GM21619 (cell line): ENCODE data around the gene ZNF652.
"Not testable (repeated sequence)": the region's sequence is repeated elsewhere in the genome, so short reads cannot be mapped to it uniquely, and the experiment has no call there.

ENCODE experiments used
- ATAC-seq: cut with Tn5 transposase; IDR thresholded peaks from one replicate; pipeline ENCODE4 v1.9.1; 2021; ENCODE audit not compliant: unreplicated experiment

The ZNF652 gene

DNA sequence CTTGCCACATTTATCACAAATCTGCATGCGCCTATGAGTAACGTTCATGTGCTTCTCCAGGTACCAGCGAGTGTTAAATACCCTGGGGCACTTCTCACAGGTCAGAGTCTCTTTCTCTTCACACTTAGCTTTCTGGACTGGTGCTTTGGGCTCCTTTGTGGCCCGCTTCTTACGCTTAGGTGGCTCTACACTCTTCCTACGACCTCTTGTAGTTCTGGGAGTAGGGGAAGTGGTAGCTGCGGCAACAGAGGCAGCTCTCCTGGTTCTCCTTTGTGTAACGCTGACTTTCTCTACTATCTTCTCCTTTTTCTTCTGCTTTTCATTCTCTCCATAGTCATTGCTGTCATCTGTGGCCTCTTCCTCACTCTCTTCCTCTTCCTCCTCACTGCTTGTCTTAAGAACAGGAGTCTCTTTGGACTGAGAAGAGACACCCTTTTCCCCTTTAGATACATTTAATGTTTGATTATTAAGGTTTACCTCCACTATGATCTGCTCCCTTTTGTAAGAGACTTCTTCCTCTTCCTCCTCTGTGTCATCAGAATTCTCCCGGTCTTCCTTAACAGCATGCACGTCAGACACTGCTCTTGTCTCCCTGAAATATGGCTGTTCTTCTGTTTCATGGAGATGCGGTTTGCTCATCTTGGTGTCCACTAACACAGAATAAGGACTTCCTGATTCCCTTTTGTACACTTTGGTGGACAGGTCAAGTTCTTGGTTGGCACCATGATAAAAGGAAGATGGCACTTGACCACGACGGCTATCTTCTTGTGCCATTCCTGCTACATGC, 45.0 kb downstream of the ZNF652 start:
- no peak for ATAC-seq

DNA sequence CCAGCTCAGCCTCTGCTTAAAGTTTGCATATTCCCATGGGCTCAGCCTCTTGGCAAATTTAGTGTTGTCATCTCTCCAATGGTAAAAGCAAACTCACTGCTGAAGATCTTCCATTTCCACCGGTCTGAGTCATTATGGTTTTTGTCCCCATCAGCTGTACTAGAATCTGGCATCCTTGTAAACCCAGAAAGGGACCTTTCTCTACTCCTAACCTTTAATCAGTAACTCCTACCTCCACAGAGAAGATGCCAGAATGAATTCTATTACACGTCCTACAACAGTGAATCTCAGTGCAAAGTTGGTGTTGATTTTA, 45.8 kb downstream of the ZNF652 start:
- ATAC-seq: no peak

DNA sequence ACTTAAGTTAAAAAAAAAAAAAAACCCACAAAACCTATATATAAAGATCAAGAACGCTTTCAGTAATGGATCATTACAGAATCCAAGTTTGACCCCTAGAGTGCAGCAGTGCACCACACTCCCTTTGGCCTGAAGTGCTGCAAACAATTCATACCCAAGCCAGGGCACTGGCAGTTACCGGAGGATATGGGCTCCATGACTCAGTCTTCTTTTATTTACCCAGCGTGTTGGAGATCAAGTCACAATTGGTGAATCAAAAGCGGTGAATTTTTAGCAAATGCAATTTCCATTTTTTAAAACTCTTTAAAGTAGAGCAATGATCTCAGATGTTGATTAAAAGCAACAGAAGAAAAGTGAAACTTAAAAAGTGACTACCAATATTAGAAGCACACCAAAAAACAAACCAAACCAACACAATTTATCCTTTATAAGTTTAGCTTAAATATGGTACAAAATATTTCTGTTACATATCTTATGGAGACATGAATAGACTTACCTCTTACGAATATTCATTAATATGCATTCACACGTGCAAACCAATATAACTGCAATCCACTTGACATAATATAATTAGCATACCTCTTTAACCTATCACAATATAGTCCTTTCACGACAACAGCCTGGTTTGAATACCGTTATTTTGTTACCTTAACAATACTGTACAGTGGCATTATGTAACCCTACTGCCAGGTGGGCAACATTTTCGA, 46.3 kb downstream of the ZNF652 start:
- ATAC-seq: peak; percentile 80

DNA sequence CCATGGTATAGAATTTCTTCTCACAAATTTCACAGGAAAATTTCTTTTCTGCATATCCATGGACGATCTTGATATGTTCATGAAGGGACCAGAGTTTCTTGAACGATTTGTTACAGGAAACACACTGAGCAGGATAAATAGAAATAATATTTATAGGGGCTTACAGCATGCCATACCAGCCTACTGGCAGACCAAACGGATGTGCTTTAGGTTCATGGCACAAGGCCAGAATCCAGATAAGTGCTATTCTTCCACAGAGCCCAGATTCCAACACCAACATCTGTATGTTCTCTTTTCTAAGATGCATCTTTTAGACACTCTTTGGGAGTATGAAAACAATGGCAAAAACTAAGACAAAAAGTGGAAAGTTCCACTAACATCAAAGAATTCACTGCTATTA, 49.3 kb downstream of the ZNF652 start:
- ATAC-seq: no peak

DNA sequence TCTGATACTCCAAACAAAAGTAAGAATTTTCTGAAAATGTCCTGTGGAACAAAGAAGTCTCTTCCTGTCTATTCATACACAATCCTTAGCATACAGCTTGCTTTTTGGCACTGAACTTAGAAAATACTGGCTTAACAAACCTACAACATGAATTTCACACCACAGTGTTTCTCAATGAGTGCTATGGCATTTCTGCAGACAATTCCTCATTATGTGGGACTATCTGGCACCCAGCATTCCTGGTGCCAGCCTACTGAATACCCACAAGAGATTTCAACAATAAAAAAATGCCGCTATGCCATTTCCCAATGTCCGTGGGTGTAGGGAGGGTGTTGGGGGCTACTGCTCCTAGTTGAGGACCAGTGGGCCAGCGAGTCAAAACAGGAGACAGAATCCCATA, 62.1 kb downstream of the ZNF652 start:
- ATAC-seq: no peak

DNA sequence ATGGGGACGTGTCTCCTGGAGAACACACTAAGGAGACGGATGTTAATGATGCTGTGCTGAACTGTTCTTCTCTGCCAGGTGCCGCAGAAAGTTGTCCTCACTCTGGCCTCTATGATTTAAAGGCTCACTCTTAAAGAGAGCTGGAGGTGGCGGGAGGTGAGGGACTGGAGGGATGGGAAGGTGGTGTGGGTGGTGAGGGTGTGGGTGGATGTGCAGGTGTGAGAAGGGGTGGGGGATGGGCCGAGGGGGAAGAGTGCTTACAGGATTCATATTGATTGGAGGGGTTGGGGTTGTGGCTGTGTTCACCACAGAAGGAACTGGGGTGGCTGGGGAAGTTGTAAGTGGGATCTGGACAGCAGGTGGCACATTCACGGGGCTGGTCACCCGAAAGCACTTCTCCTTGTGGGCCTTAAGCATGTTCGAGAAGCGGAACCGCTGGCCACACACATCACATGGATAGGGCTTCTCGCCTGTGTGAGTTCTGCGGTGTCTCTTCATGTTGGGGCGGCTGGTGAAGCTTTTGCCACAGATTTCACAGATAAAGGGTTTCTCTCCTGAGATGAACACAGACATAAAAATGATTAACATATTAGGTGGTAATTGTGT, 63.6 kb downstream of the ZNF652 start:
- no peak for ATAC-seq

DNA sequence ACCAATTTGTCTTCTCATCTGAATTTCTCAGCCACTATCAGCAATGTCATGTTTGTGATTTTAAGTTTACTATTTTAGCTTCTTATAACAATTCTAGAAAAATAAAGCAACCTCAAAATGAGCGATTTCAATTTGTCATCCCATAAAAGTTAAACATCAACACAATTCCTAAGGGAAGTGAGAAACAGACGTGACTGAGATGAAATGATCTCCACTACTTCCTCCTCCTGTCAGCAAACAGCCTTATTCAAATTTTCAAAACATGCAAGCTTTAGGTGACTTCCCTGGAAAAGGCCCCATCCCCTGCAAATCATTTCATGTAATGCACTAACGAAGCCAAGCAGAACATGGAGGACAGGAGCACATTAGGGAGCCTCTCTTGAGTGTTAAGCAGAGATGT, 64.9 kb downstream of the ZNF652 start:
- ATAC-seq: no peak

- no peak for ATAC-seq
Measured at GRCh38 chr17:49294122-49294521, 67.9 kb downstream of the ZNF652 start.

- ATAC-seq: no peak
Measured at GRCh38 chr17:49292901-49293300, 69.1 kb downstream of the ZNF652 start.

- no peak for ATAC-seq
Measured at GRCh38 chr17:49291929-49292328, 70.1 kb downstream of the ZNF652 start.

DNA sequence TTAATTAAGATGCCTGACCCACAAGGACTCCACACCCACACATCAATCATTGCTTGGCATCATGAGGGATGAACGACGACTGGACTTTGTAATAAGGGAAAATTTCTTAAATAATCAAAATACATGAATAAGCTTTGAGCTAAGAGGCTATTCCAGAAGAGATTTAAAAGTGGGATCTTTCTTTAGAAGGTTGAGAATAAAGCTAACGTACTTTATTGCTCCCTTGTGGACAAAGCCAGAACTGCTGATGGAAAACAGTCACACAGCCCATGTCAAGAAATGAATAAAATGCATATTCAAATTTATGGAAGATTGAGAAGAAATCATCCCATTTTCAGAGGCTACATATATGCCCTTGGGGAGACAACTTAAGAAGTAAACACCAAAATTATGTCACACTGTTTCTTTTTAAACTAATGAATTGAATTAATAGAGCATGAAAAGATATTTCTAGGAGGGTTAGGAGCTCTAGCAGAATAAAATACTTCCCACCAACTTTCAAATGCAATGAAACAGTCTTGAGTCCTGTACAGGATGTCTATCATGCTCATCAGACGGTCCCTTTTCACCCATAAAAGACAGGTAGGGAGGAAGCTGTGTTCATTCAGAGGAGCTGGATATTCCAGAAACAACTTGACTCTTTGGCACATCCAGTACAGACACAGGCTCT, 71.2 kb downstream of the ZNF652 start:
- ATAC-seq: no peak

- no peak for ATAC-seq
Measured at GRCh38 chr17:49288388-49288787, 73.7 kb downstream of the ZNF652 start.

DNA sequence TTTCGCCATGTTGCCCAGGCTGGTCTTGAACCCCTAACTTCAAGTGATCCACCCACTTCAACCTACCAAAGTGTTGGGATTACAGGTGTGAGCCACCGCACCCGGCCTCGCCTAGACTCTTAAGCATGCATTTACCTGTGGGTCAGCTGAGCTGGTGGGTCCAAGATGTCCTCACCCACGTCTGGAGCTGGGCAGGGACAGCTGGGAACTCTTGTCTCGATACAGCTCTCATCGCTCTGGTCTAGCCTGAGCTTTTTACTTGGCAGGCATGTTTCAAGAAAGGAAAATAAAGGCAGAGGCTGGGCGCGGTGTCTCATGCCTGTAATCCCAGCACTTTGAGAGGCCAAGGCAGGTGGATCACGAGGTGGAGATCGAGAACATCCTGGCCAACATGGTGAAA, 74.6 kb downstream of the ZNF652 start:
- no peak for ATAC-seq

GRCh38 chr17:49286261-49286973, 75.6 kb downstream of the ZNF652 start:
- ATAC-seq: not testable (repeated sequence)

DNA sequence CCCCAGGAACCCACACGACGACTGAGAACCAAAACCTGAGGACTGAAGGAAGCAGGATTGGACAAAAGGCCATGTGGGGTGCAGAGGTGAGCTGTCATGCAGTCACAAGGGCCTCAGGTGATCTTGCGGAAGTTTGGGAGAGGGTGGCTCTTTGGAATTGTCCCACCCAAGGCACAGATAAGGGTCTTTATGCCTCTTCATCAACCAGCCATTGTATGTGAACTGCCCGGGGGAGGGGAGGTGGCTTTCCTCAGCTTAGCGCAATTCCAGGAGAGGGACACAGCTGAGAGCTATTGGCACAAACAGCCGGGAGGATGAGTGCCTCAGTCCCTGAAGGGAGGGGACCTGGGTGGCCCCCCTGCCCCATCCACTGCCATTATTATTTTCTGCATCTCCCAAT, 76.3 kb downstream of the ZNF652 start:
- ATAC-seq: no peak

DNA sequence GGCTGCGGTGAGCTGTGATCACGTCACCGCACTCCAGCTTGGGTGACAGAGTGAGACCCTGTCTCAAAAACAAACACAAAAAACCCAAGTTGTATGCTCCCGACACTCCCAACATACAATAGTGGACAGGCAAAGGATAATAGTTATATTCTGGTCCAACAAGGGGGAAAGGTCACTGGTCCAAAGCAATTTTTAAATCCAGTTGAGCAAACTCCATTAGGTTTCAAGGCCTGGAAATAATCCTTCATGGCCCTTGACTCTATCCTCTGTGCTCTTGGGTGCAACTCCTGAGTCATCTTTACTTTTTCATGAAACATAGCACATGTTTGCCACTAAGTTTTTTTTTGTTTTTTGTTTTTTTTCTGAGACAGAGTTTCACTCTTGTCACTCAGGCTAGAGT, 81.1 kb downstream of the ZNF652 start:
- no peak for ATAC-seq

DNA sequence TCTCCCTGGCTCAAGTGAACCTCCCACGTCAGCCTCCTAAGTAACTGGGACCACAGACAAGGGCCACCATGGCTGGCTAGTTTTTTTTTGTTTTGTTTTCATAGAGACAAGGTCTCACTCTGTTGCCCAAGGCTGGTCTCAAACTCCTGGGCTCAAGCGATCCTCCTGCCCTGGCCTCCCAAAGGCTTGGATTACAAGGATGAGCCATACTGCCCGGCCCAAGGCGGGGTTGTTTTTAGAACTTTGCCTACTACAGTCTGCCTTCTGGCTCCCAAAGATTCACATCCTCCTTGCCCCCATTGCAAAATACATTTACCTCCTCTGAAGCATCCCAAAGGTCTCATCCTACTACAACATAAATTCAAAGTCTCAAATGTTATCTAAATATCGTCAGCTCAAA, 82.0 kb downstream of the ZNF652 start:
- no peak for ATAC-seq

GRCh38 chr17:49279263-49280015, 82.6 kb downstream of the ZNF652 start:
- not testable (repeated sequence) for ATAC-seq

DNA sequence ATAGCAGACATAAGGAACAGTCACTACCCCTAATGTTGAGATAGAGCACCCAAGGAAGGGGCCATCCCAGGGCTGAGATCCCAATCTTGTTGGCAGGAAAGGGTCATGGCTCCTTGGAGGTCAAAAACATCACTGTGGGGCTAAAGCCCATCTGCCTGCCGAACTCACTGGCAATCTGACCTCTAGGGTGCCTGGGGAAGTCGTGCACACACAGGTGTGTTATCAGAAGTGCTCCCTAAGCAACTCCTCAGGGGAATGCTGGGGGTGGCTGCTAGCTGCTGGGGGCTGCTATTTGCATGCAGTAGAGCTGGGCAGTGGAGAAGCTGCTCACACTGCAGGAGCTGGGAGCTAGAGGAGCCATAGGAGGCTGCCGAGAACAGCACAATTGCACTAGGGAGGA, 84.0 kb downstream of the ZNF652 start:
- no peak for ATAC-seq

DNA sequence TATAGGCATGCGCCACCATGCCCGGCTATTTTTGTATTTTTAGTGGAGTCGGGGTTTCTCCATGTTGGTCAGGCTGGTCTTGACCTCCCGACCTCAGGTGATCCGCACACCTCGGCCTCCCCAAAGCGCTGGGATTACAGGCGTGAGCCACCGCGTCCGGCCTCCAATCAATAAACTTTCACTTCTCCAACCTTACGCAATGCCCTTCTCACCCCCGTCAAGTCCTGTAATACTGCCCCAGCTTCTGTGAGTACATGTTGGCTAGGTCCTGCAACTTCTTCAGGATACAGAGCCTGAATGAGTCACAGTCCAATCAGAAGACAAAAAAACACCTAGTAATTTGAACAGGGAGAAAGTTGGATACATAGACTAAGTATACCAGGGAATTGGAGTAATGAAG, 84.4 kb downstream of the ZNF652 start:
- ATAC-seq: no peak
